Measurements from ENCODE around the gene PHAF1.

Gene PHAF1

GRCh38 chr16:67183627-67184452 lies 74.1 kb downstream of the PHAF1 start, which contains the start of gene MATCAP1:
MATCAP1 (minus strand) TSS chr16:67183963; CDS start chr16:67180610, 3,353 bp downstream.
- DNase-seq, result peak; percentile 92 to 95

- DNase-seq, result peak; percentile 23 to 49
Observed at GRCh38 chr16:67184453-67184994, 74.8 kb downstream of the PHAF1 start.

- DNase-seq, result peak; percentile 59 to 73
Observed at GRCh38 chr16:67184995-67185650, 75.4 kb downstream of the PHAF1 start.

- no peak for DNase-seq
Observed at GRCh38 chr16:67185651-67186134, 76.0 kb downstream of the PHAF1 start.

GRCh38 chr16:67186550-67186950 lies 76.8 kb downstream of the PHAF1 start:
- DNase-seq, result no peak

GRCh38 chr16:67187175-67187890 lies 77.6 kb downstream of the PHAF1 start:
- no peak for DNase-seq

- DNase-seq, result no peak
Observed at GRCh38 chr16:67188323-67188722, 78.6 kb downstream of the PHAF1 start.

GRCh38 chr16:67188798-67189197 lies 79.1 kb downstream of the PHAF1 start:
- no peak for DNase-seq

GRCh38 chr16:67190041-67190440 lies 80.3 kb downstream of the PHAF1 start, which contains the start of gene EXOC3L1:
EXOC3L1 (minus strand) TSS chr16:67190136; CDS start chr16:67189676, 460 bp downstream.
- DNase-seq, result no peak

GRCh38 chr16:67190448-67191399 lies 81.0 kb downstream of the PHAF1 start:
- no peak for DNase-seq

GRCh38 chr16:67191411-67191994 lies 81.8 kb downstream of the PHAF1 start:
- no peak for DNase-seq

- peak; percentile 83 to 89 for DNase-seq
Observed at GRCh38 chr16:67191995-67192681, 82.4 kb downstream of the PHAF1 start, which contains the start of gene E2F4. E2F4 (plus strand) TSS chr16:67192155; CDS start chr16:67192228, 73 bp downstream.

GRCh38 chr16:67192781-67193361 lies 83.1 kb downstream of the PHAF1 start:
- DNase-seq, result no peak

- no peak for DNase-seq
Observed at GRCh38 chr16:67193536-67193935, 83.8 kb downstream of the PHAF1 start.

- no peak for DNase-seq
Observed at GRCh38 chr16:67194260-67194659, 84.5 kb downstream of the PHAF1 start.

GRCh38 chr16:67195676-67196075 lies 85.9 kb downstream of the PHAF1 start:
- DNase-seq, result no peak

- DNase-seq, result no peak
Observed at GRCh38 chr16:67196881-67197280, 87.1 kb downstream of the PHAF1 start.

GRCh38 chr16:67197704-67198103 lies 88.0 kb downstream of the PHAF1 start:
- no peak for DNase-seq

All from NCI-H2081 (cell line).